ENCODE measurements around the gene FTCD.
"Not testable (repeated sequence)": the region's sequence is repeated elsewhere in the genome, so short reads cannot be mapped to it uniquely, and the experiment has no call there.

The FTCD gene

DNA sequence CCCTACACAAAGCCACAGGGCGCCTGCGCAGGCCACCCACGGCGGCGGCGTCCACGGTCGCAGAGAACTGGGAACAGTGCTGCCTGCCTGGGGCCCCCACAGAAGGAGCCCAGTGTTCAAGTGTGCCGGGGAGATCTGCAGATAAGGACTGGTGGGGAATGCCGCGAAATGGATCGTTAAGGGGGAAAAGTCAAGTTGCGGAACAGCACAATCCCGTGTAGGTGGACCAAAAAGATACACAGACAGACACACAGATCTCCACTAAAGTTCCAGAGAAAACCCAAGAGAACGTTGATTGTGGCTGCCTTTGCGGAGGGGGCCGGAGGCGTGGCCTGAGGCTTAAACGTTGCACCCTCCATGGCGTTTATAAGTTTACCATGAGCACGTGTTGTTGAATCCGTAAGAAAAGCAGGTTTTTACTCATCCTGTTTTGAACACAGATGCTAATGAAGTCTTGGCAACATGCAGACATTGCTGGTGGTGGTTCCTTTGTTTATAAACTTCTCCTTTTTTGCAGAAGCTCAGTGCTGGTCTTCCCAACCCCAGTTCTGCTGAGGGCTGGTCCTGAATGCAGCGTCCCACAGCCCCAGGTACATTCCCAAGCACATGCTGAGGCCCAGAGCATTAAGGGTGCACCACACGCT is 24.8 kb upstream of the FTCD start:
- Histone ChIP-seq H3K27ac (ENCODE audit: poor library complexity, severe bottlenecking) (no peak overlapping the region), H3K36me3 (ENCODE audit: low read depth) (no peaks in the 10 kb centered on the region), H3K4me1 (ENCODE audit: insufficient read depth, poor library complexity, severe bottlenecking) (peaks cover under 1% of the 10 kb centered on the region), H3K27me3 (ENCODE audit: insufficient read depth, poor library complexity, severe bottlenecking) (no peaks in the 10 kb centered on the region), H3K9me3 (ENCODE audit: severe bottlenecking) (peaks cover 2% of the 10 kb centered on the region), H3K4me3 (ENCODE audit: severe bottlenecking) (no peak overlapping the region)
- DNase-seq (ENCODE audit: low spot score) (no peak), ATAC-seq (ENCODE audit: low read depth) (no peak)
- TF ChIP-seq, protein P1, sequence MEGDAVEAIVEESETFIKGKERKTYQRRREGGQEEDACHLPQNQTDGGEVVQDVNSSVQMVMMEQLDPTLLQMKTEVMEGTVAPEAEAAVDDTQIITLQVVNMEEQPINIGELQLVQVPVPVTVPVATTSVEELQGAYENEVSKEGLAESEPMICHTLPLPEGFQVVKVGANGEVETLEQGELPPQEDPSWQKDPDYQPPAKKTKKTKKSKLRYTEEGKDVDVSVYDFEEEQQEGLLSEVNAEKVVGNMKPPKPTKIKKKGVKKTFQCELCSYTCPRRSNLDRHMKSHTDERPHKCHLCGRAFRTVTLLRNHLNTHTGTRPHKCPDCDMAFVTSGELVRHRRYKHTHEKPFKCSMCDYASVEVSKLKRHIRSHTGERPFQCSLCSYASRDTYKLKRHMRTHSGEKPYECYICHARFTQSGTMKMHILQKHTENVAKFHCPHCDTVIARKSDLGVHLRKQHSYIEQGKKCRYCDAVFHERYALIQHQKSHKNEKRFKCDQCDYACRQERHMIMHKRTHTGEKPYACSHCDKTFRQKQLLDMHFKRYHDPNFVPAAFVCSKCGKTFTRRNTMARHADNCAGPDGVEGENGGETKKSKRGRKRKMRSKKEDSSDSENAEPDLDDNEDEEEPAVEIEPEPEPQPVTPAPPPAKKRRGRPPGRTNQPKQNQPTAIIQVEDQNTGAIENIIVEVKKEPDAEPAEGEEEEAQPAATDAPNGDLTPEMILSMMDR (IDR thresholded peaks at IDR 0.05; ENCODE audit: poor library complexity, severe bottlenecking) = no peak

- DNase-seq (ENCODE audit: low spot score) (no peak), ATAC-seq (ENCODE audit: low read depth) (no peak)
- no peak overlapping the region for H3K27ac ChIP-seq (ENCODE audit: poor library complexity, severe bottlenecking)
- no peak overlapping the region for H3K4me3 ChIP-seq (ENCODE audit: severe bottlenecking)
- no peaks in the 10 kb centered on the region for H3K27me3 ChIP-seq (ENCODE audit: insufficient read depth, poor library complexity, severe bottlenecking)
- H3K9me3 ChIP-seq (ENCODE audit: severe bottlenecking) = peaks cover 2% of the 10 kb centered on the region
- no peaks in the 10 kb centered on the region for H3K36me3 ChIP-seq (ENCODE audit: low read depth)
- H3K4me1 ChIP-seq (ENCODE audit: insufficient read depth, poor library complexity, severe bottlenecking) = no peaks in the 10 kb centered on the region
- TF ChIP-seq, protein P1 (IDR thresholded peaks at IDR 0.05; ENCODE audit: poor library complexity, severe bottlenecking) = no peak
These were observed 24.3 kb upstream of the FTCD start for GRCh38 chr21:46179708-46180078.

- no peak overlapping the region for H3K27ac ChIP-seq (ENCODE audit: poor library complexity, severe bottlenecking)
- H3K36me3 ChIP-seq (ENCODE audit: low read depth) = no peaks in the 10 kb centered on the region
- DNase-seq (ENCODE audit: low spot score) = no peak
- no peak overlapping the region for H3K4me3 ChIP-seq (ENCODE audit: severe bottlenecking)
- no peak for ATAC-seq (ENCODE audit: low read depth)
- peaks cover 5% of the 10 kb centered on the region for H3K9me3 ChIP-seq (ENCODE audit: severe bottlenecking)
- H3K27me3 ChIP-seq (ENCODE audit: insufficient read depth, poor library complexity, severe bottlenecking) = no peaks in the 10 kb centered on the region
- TF ChIP-seq, protein P1 (IDR thresholded peaks at IDR 0.05; ENCODE audit: poor library complexity, severe bottlenecking) = no peak
- H3K4me1 ChIP-seq (ENCODE audit: insufficient read depth, poor library complexity, severe bottlenecking) = no peaks in the 10 kb centered on the region
These were observed 23.6 kb upstream of the FTCD start for GRCh38 chr21:46178961-46179360.

DNA sequence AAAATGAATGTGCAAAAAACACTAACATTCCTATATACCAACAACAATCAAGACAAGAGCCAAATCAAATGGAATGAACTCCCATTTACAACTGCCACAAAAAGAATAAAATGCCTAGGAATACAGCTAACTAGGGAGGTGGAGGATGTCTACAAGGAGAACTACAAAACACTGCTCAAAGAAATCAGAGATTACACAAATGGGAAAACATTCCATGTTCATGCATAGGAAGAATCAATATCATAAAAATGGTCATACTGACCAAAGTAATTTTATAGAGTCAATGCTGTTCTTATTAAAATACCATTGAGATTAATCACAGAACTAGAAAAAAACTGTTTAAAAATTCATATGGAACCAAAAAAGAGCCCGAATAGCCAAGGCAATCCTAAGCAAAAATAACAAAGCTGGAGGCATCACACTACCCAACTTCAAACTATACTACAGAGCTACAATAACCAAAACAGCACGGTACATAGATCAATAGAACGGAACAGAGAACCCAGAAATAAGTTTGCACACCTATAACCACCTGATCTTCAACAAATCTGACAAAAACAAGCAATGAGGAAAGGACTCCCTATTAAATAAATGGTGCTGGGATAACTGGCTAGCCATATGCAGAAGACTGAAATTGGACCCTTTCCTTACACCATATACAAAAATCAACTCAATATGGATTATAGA is 21.2 kb upstream of the FTCD start:
- not testable (repeated sequence) for H3K4me3 ChIP-seq (ENCODE audit: severe bottlenecking); H3K36me3 ChIP-seq (ENCODE audit: low read depth); ATAC-seq (ENCODE audit: low read depth); H3K9me3 ChIP-seq (ENCODE audit: severe bottlenecking); H3K4me1 ChIP-seq (ENCODE audit: insufficient read depth, poor library complexity, severe bottlenecking); DNase-seq (ENCODE audit: low spot score); H3K27ac ChIP-seq (ENCODE audit: poor library complexity, severe bottlenecking); H3K27me3 ChIP-seq (ENCODE audit: insufficient read depth, poor library complexity, severe bottlenecking)

- ATAC-seq (ENCODE audit: low read depth) = no peak
These were observed 18.2 kb upstream of the FTCD start for GRCh38 chr21:46173573-46173972.

More at GRCh38 chr21:46173573-46173972, 18.2 kb upstream of the FTCD start:
- no peaks in the 10 kb centered on the region for H3K27me3 ChIP-seq (ENCODE audit: insufficient read depth, poor library complexity, severe bottlenecking)
- H3K4me3 ChIP-seq (ENCODE audit: severe bottlenecking) = no peak overlapping the region
- H3K4me1 ChIP-seq (ENCODE audit: insufficient read depth, poor library complexity, severe bottlenecking) = no peaks in the 10 kb centered on the region
- DNase-seq (ENCODE audit: low spot score) = no peak
- TF ChIP-seq, protein P1 (IDR thresholded peaks at IDR 0.05; ENCODE audit: poor library complexity, severe bottlenecking) = no peak
- H3K27ac ChIP-seq (ENCODE audit: poor library complexity, severe bottlenecking) = no peak overlapping the region
- peaks cover 5% of the 10 kb centered on the region for H3K9me3 ChIP-seq (ENCODE audit: severe bottlenecking)
- no peaks in the 10 kb centered on the region for H3K36me3 ChIP-seq (ENCODE audit: low read depth)

Data from RWPE2 (cell line).